HG03469 (cell line): ENCODE results near the gene C3orf20.

ENCODE experiments used
- ATAC-seq: cut with Tn5 transposase; IDR thresholded peaks from one replicate; pipeline ENCODE4 v1.9.1; 2021; ENCODE audit warnings: mild to moderate bottlenecking, moderate library complexity, moderate number of reproducible peaks; ENCODE audit not compliant: unreplicated experiment

C3orf20 gene

DNA sequence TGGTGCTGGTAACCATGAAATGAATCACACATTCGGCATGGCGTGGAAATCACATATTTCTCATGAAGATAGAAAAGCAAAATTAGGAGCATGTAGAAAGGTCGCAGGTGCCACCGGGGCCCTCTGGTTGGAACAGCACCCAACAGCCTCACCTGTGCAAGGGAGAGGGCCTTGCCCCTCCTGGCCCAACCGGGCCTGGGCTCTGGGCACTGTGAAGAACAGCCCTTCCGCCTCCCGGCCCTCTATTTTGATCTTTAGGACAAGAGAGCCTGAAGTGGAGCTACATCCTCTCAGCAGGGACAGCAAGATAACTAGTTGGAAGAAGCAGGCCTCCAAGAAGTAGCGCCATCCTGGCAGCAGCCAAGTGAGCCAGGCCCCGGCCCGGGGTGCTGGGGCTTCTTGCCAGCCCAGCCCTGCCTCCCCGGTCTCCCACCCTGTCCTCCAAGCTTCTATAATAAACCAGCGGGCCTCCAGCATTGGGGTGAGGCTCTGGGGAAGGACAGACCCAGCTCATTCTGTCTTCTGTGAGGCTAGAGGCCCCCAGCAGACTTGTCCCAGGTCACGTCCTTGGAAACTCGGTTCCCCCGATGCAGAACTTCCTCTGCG, 97.7 kb downstream of the C3orf20 start:
- ATAC-seq = no peak

DNA sequence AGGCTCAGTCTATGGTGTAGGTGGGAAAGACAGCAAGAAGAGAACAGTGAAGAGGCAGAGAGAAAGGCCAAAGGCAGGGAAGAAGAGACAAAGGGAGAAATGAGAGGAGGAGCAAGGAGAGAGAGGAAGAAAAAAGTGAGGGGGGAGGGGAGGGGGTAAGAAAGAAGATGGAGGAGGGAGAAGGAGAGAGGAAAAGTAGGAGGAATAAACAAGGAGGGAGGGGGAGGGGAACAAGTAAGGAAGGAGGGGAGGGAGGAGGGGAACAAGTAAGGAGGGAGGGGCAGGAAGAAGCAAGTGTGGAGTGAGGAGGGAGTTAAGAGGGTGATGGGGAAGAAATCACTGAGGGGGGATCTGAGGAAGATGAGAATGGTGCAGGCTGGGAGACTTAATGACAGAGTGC, 98.3 kb downstream of the C3orf20 start:
- no peak for ATAC-seq

GRCh38 chr3:14773691-14774128, 98.8 kb downstream of the C3orf20 start:
- ATAC-seq = no peak

GRCh38 chr3:14774431-14774830, 99.5 kb downstream of the C3orf20 start:
- no peak for ATAC-seq

DNA sequence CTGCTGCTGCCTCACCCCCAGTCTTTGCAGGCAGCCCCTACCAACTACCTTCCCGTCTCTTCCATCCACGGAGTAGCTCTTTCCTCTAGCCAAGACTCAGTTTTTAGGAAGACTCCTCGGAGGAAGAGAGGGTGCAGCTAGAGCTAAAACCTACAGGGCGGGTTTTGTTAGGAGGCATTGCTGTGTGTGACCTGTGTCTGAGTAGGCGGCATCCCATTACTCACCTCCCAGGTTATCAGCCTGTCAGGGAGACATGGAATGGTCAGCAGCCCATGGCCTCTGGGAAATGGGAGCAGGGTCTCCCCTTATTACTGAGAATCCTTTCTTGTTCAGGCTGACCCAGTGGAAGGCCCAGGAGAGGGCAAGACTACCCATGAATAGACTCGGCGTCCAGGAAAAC, 100.1 kb downstream of the C3orf20 start:
- no peak for ATAC-seq

DNA sequence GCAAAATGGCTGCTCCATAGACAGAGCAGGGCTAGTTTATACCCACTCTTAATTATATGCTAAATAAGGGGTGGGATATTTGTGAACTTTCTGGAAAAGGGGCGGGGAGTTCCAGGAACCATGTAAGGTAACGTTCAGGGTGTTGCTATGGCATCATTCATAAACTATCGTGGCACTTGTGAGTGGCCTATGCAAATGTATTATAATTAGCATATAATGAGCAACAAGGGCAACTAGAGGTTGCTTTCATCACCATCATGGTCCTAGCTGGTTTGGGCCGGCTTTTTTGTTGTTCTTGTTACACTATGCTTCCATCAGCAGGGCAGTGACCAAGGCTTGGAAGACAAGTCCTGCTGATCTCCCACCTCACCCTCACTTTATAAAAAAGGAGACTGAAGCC, 100.6 kb downstream of the C3orf20 start:
- no peak for ATAC-seq

GRCh38 chr3:14779069-14779685, 104.2 kb downstream of the C3orf20 start:
- no peak for ATAC-seq

- ATAC-seq = no peak
Observed at GRCh38 chr3:14780927-14781507, 106.1 kb downstream of the C3orf20 start.

DNA sequence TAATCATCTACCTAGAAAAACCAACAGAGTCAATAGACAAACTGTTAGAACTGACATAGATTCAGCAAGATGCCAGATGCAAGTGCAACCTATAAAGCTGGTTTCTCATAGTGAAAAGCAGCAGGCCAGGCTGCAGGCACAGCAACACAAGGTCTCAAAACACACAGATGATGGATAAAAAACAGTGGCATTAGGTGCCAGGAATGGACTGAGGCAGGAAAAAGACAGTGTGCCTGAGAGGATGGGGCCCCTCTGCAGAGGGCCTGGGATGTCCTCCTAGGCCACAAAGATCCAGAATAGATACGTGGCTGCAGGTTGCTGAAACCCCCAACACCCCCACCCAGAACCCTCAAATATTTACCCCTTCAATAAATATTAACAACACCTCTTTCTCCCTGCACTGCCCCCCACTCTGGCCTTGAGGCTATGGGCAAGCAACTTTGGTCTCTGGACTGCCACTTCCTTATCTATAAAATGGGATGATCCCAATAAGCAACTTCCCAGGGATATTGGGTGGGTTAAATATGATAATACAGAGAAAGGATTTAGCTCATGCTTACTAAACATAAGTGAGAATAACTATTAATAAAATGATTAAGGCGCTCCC, 108.6 kb downstream of the C3orf20 start:
- ATAC-seq = no peak

DNA sequence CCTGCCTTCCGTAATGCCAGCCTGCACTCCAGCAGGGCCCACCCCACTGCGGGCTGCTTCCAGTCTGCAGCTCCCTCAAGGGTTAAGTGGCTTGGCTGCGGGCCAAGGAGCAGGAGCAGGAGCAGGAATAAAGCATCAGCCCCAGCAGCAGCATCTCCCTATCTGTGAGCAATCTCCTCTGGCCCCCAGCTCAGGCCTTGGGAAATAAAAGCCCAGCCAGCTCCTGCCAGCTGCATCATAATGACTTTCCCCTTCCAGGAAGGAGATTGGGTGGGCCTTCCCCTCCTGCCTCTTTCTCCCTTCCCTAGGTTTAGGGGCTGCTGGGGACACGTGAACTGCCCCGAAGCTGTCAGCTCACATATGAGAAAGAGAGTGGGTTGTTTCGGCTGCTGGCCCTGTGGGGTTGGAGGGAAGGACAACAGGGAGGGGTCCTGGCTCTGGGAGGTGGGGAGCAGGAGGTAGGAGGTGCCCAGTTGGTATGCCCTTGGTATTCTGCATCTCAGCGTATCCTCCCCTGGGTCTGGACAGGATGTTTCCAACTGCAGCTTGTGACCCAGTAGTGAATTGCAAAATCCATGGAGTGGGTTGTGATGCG, 109.2 kb downstream of the C3orf20 start:
- ATAC-seq = no peak

DNA sequence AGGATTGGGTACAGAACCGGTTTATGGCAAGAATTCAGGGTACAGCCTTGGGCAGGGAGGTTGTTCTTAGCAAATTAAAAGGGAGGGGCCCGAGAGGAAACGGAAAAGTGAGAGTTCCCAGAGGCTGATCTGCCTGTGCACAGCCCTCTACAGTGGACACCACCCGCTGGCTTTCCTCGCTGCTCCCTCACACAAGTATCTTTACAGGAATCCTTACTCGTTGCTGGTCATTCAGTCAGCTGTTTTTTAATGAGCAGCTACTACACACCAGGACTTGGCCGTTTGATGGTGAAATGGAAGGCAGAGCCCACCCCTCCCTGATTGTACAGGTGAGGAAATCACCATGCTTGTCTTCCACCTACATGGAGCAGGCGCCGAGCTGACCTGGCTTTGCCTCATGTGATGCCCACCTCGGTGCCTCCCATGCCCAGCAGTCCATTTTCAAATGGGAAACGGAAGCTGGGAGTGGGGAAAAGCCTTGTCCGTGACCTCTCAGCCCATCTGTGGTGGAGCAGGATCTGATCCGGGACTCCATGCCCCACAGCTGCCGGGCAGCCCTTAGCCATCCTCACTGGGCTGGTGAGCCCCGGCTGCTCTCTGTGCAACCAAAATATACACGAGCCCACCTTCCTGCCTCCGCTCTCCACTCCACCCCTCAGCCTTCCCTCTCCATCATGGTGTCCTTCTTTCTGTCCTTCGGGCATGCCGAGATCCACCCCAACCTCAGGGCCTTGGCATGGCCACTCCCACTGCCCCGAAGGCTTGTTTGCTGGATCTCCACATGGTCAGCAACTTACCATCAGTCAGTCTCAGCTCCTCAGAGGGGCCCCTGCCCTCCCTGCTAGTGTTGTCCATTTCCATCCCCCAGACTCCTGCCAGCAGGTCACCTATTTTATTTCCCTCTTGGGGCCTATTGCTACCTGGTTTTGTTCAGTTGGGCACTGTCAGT, 110.5 kb downstream of the C3orf20 start:
- ATAC-seq = no peak

- no peak for ATAC-seq
Observed at GRCh38 chr3:14786369-14786768, 111.4 kb downstream of the C3orf20 start.

GRCh38 chr3:14787630-14788029, 112.7 kb downstream of the C3orf20 start:
- no peak for ATAC-seq

- no peak for ATAC-seq
Observed at GRCh38 chr3:14788644-14789043, 113.7 kb downstream of the C3orf20 start.

DNA sequence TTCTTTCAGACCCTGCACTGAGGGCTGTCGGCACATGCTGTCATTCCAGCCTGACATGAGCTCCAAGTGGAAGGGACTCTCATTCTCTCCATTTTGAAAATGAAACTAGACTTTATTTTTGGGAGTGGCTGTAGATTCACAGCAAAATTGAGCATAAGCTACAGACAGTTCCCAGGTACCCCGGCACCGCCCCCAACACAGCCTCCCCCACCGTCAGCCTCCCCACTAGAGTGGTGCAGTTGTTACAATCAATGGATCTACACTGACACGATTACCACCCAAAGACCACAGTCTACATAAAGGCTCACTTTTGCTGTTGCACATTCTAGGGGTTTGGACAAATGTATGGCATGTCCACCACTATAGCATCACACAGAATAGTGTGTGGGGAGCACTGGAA, 114.3 kb downstream of the C3orf20 start:
- no peak for ATAC-seq

- ATAC-seq = no peak
Observed at GRCh38 chr3:14789640-14790285, 114.8 kb downstream of the C3orf20 start.

- ATAC-seq = no peak
Observed at GRCh38 chr3:14791343-14791945, 116.5 kb downstream of the C3orf20 start.

DNA sequence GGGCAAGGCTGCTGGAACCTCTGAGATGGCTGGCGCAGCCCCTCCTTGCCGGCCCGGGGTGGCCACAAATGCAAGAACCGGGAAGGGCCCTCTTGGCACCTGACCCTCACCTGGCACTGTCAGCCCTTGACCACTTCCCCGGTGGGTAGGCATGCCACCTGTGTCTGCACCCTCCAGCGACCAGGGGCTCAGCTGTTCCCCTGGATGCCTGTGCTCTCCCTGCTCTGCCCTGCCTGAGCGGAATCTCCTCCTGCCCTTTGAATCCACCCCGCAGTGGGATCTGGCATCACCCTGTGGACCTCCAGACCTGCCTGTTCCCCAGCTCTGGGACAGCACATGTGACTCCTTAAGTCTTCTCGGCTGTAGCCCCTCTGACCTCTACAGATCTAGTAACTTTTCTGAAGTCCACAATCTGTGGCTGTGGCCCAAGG, 117.8 kb downstream of the C3orf20 start:
- ATAC-seq = no peak

DNA sequence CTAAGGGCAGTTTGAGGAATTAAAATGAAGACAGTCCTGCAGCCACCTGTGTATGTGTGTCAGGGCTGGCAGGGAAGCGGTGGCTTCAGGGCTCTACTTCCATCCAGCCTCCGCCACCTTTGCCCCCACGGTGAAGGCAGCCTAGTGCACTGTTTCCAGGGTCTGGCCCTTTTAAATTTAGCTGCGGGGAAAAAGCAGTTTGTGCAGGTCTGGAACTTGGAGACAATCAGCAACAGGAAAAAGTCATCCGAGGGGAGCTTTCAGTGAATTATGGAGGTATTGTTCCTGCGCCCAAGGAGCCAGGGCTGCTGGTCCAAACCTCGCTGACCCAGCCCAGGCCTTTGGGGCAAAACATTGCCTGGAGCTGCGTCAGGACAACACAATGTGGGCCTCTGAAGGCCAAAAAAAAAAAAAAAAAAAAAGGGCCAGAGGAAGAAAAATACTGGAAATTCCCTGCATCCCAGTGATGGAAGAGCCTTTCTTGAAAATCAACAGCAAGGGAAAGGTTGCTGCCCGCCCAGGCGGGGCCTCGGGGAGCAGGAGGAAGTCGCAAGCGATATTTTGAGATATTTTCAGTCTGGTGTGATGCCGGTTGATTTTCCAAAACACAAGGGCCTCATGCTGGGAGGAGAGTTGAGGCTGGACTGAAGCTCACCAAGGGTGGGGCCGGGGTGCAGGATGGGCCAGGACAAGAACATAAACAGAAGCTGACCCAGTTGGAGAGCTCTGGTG, 118.4 kb downstream of the C3orf20 start:
- no peak for ATAC-seq
